Suprapubic skin (tissue), 4 donors: ENCODE results near the gene SCYGR3.

Experiments
- POLR2A ChIP-seq, 2 donors: fragments of 450-650 bp; IDR thresholded peaks; one replicate each; pipeline ENCODE4 v1.6.1; 2017; ENCODE audit warnings: antibody characterized with exemption in 2 of 2, mild to moderate bottlenecking in 2 of 2, moderate library complexity in 2 of 2
- POLR2AphosphoS5 ChIP-seq, 3 donors: sonication (generic); formaldehyde crosslinking; IDR thresholded peaks; one replicate each; pipeline ENCODE4 v1.6.1; 2017; ENCODE audit warnings: antibody characterized with exemption in 3 of 3
- TF ChIP-seq, protein P1 (sequence below), 2 donors: fragments of 200-600 bp in 1 of 2; fragments of 450-650 bp in 1 of 2; sonication (generic) in 1 of 2; IDR thresholded peaks; one replicate each; pipeline ENCODE4 v1.5.1; 2016 to 2019; ENCODE audit warnings: antibody characterized with exemption in 2 of 2, mild to moderate bottlenecking in 1 of 2, moderate library complexity in 1 of 2

DNA sequence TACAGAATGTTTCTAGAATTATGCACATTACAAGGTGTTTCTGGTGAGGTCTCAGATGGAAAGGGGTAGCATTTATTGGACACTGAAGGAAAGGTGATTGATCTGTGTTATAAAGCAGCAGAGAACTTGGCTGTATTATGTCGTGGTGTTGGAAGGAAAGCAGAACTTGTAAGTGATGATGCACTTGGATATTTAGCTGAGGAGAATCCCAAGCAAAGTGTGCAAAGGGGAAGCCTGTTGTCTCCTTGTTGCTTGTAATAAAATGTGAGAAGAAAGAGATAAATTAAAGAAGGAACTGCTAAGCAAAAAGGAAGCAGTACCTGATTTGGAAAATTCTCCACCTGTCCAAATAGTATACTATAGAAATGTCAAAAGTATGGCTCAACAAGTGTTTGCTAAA is 39.8 kb upstream of the SCYGR3 start:
- TF ChIP-seq POLR2AphosphoS5 (IDR thresholded peaks at IDR 0.05): no peak
- TF ChIP-seq, protein P1, sequence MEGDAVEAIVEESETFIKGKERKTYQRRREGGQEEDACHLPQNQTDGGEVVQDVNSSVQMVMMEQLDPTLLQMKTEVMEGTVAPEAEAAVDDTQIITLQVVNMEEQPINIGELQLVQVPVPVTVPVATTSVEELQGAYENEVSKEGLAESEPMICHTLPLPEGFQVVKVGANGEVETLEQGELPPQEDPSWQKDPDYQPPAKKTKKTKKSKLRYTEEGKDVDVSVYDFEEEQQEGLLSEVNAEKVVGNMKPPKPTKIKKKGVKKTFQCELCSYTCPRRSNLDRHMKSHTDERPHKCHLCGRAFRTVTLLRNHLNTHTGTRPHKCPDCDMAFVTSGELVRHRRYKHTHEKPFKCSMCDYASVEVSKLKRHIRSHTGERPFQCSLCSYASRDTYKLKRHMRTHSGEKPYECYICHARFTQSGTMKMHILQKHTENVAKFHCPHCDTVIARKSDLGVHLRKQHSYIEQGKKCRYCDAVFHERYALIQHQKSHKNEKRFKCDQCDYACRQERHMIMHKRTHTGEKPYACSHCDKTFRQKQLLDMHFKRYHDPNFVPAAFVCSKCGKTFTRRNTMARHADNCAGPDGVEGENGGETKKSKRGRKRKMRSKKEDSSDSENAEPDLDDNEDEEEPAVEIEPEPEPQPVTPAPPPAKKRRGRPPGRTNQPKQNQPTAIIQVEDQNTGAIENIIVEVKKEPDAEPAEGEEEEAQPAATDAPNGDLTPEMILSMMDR (IDR thresholded peaks at IDR 0.05): no peak
- no peak for TF ChIP-seq POLR2A (IDR thresholded peaks at IDR 0.05)
